H1 (cell line): Measurements from ENCODE around the gene HTD2. TPM values are rescaled to one million over a fixed set of nuclear protein-coding genes. Genes with fewer than 3 reads are reported as not detected.

ENCODE experiments used
- CTCF ChIA-PET: fragments of 300-600 bp; sonication (Branson Sonifier 250); formaldehyde crosslinking; loops from one replicate; lab custom pipeline; 2021; ENCODE audit not compliant: partially characterized antibody; lab: Charles Lee
- POLR2A ChIA-PET: fragments of 300-600 bp; sonication (Branson Sonifier 250); formaldehyde crosslinking; loops from one replicate; lab custom pipeline; 2021; ENCODE audit warnings: inconsistent platforms; ENCODE audit not compliant: partially characterized antibody; lab: Charles Lee
- DNase-seq, 2 experiments: peaks; one replicate each; pipeline versions ENCODE4 v3.0.0 to v3.0.0-alpha.2; 2010 to 2022; ENCODE audit warnings: low spot score in 2 of 2, low read depth in 1 of 2, mixed read lengths in 1 of 2
- FAIRE-seq: peaks from 2 replicates; lab custom pipeline; 2011; peaks lifted over from hg19 to GRCh38; lab: Jason Lieb, UNC
- H2AFZ ChIP-seq: 2 replicates; pipeline ENCODE4 v1.8.1; 2012; ENCODE audit warnings: low read length, inconsistent platforms
- H2AK5ac ChIP-seq: 2 replicates; pipeline ENCODE4 v1.6.1; 2013; ENCODE audit warnings: low read depth, low read length
- H2BK120ac ChIP-seq: replicated peaks from 2 replicates; pipeline ENCODE3; 2013; ENCODE audit warnings: low read depth, low read length, inconsistent platforms
- H2BK12ac ChIP-seq: 2 replicates; pipeline ENCODE4 v1.6.1; 2013; ENCODE audit warnings: low read depth, low read length
- H2BK15ac ChIP-seq: 2 replicates; pipeline ENCODE4 v1.6.1; 2013; ENCODE audit warnings: low read length
- H2BK20ac ChIP-seq: 2 replicates; pipeline ENCODE4 v1.6.1; 2013; ENCODE audit warnings: low read length
- H2BK5ac ChIP-seq: 2 replicates; pipeline ENCODE4 v1.6.1; 2013; ENCODE audit warnings: low read depth, low read length
- H3K14ac ChIP-seq: 2 replicates; pipeline ENCODE4 v1.6.1; 2013; ENCODE audit warnings: inconsistent platforms; ENCODE audit not compliant: insufficient read length
- H3K18ac ChIP-seq: 2 replicates; pipeline ENCODE4 v1.6.1; 2013; ENCODE audit warnings: low read length; ENCODE audit errors: extremely low read depth
- H3K23ac ChIP-seq: 2 replicates; pipeline ENCODE4 v1.6.1; 2013; ENCODE audit warnings: inconsistent platforms; ENCODE audit not compliant: insufficient read length
- H3K23me2 ChIP-seq: 2 replicates; pipeline ENCODE4 v1.6.1; 2013; ENCODE audit warnings: low read depth, low read length
- H3K27ac ChIP-seq: 2 replicates; pipeline ENCODE4 v1.6.1; 2011; ENCODE audit warnings: low read depth, low read length, inconsistent platforms
- H3K27me3 ChIP-seq, 4 experiments: replicated peaks in 1 of 4; 1 replicate in 1 of 4; 2 replicates in 3 of 4; pipeline versions ENCODE4 v1.6.1 to v1.8.1; 2011 to 2013; ENCODE audit warnings: low read length in 3 of 4, mild to moderate bottlenecking in 3 of 4, inconsistent platforms in 2 of 4, mixed read lengths in 2 of 4, moderate library complexity in 1 of 4; ENCODE audit not compliant: control insufficient read depth in 3 of 4, insufficient read depth in 3 of 4; ENCODE audit errors: extremely low read depth in 1 of 4
- H3K36me3 ChIP-seq, 4 experiments: 2 replicates each; pipeline versions ENCODE4 v1.6.1 to v1.8.1; 2011 to 2013; ENCODE audit warnings: mild to moderate bottlenecking in 4 of 4, low read length in 3 of 4, moderate library complexity in 2 of 4, control low read depth in 1 of 4, inconsistent platforms in 1 of 4; ENCODE audit not compliant: insufficient read depth in 4 of 4, control insufficient read depth in 2 of 4
- H3K4ac ChIP-seq: replicated peaks from 2 replicates; pipeline ENCODE3; 2013; ENCODE audit warnings: low read length, low read depth, mixed read lengths, inconsistent platforms; ENCODE audit not compliant: insufficient read length
- H3K4me1 ChIP-seq, 4 experiments: replicated peaks in 1 of 4; 1 replicate in 1 of 4; 2 replicates in 3 of 4; pipeline versions ENCODE4 v1.6.1 to v1.8.1; 2011 to 2013; ENCODE audit warnings: low read length in 3 of 4, inconsistent platforms in 2 of 4, mixed read lengths in 1 of 4; ENCODE audit not compliant: insufficient read depth in 4 of 4, control insufficient read depth in 3 of 4
- H3K4me2 ChIP-seq, 2 experiments: 2 replicates each; pipeline versions ENCODE4 v1.6.1 to v1.8.1; 2011 to 2013; ENCODE audit warnings: low read depth in 2 of 2, low read length in 2 of 2, control low read depth in 1 of 2, inconsistent platforms in 1 of 2, mild to moderate bottlenecking in 1 of 2; ENCODE audit not compliant: insufficient read depth in 1 of 2
- H3K4me3 ChIP-seq, 4 experiments: fragments of 200-600, 300-600 bp in 1 of 4; sonication (generic), shearing (Covaris generic), sonication (Bioruptor Twin) in 1 of 4; 2 replicates each; pipeline versions ENCODE4 v1.5.1 to v1.8.1; 2011 to 2016; ENCODE audit warnings: low read length in 4 of 4, low read depth in 3 of 4, control low read depth in 2 of 4, inconsistent platforms in 2 of 4, mild to moderate bottlenecking in 2 of 4, mixed read lengths in 1 of 4, moderate library complexity in 1 of 4; ENCODE audit not compliant: insufficient read depth in 2 of 4; ENCODE audit errors: extremely low read depth in 1 of 4
- H3K56ac ChIP-seq: replicated peaks from 2 replicates; pipeline ENCODE3; 2013; ENCODE audit warnings: low read depth, mild to moderate bottlenecking, mixed read lengths, low read length, inconsistent platforms; ENCODE audit not compliant: insufficient read length
- H3K79me1 ChIP-seq: 2 replicates; pipeline ENCODE4 v1.6.1; 2013; ENCODE audit warnings: low read depth, low read length, control low read depth
- H3K79me2 ChIP-seq, 2 experiments: 2 replicates each; pipeline versions ENCODE4 v1.6.1 to v1.8.1; 2012 to 2013; ENCODE audit warnings: low read length in 2 of 2, mild to moderate bottlenecking in 2 of 2, inconsistent platforms in 1 of 2; ENCODE audit not compliant: insufficient read depth in 2 of 2, control insufficient read depth in 1 of 2
- H3K9ac ChIP-seq, 4 experiments: replicated peaks in 1 of 4; 1 replicate in 1 of 4; 2 replicates in 3 of 4; pipeline versions ENCODE4 v1.6.1 to v1.8.1; 2011 to 2013; ENCODE audit warnings: low read depth in 3 of 4, low read length in 3 of 4, control low read depth in 2 of 4, mild to moderate bottlenecking in 2 of 4, moderate library complexity in 2 of 4, inconsistent platforms in 1 of 4; ENCODE audit errors: extremely low read depth in 1 of 4
- H3K9me3 ChIP-seq, 2 experiments: 2 replicates each; pipeline versions ENCODE4 v1.6.1 to v1.8.1; 2012 to 2013; ENCODE audit warnings: mild to moderate bottlenecking in 2 of 2, moderate library complexity in 2 of 2, control low read depth in 1 of 2, inconsistent platforms in 1 of 2, low read depth in 1 of 2, low read length in 1 of 2, mixed read lengths in 1 of 2; ENCODE audit not compliant: insufficient read depth in 2 of 2
- H4K20me1 ChIP-seq, 2 experiments: replicated peaks in 1 of 2; 2 replicates each; pipeline versions ENCODE3 to v1.8.1; 2011 to 2013; ENCODE audit warnings: inconsistent platforms in 2 of 2, low read length in 2 of 2, mild to moderate bottlenecking in 1 of 2; ENCODE audit not compliant: insufficient read depth in 2 of 2, control insufficient read depth in 1 of 2
- H4K5ac ChIP-seq: 2 replicates; pipeline ENCODE4 v1.6.1; 2013; ENCODE audit warnings: low read length, low read depth, mixed read lengths, inconsistent platforms; ENCODE audit not compliant: insufficient read length
- H4K8ac ChIP-seq: 2 replicates; pipeline ENCODE4 v1.8.0; 2013; ENCODE audit warnings: mild to moderate bottlenecking, moderate library complexity, low read length, inconsistent platforms; ENCODE audit not compliant: insufficient read depth; ENCODE audit errors: extremely low read depth
- H4K91ac ChIP-seq: replicated peaks from 2 replicates; pipeline ENCODE3; 2013; ENCODE audit warnings: low read length, mixed read lengths, inconsistent platforms; ENCODE audit not compliant: insufficient read length
- EGR1 ChIP-seq: IDR thresholded peaks from 2 replicates; pipeline ENCODE4 v1.6.1; 2011; ENCODE audit warnings: low read depth, low read length, borderline replicate concordance
- EP300 ChIP-seq, 2 experiments: IDR thresholded peaks; 1 replicate in 1 of 2; 2 replicates in 1 of 2; pipeline ENCODE4 v1.6.1; 2011 to 2012; ENCODE audit warnings: low read depth in 2 of 2, low read length in 2 of 2, mild to moderate bottlenecking in 2 of 2, borderline replicate concordance in 1 of 2, inconsistent platforms in 1 of 2, moderate library complexity in 1 of 2
- HDAC6 ChIP-seq: IDR thresholded peaks from one replicate; pipeline ENCODE4 v1.7.1; 2012; ENCODE audit warnings: low read depth, mild to moderate bottlenecking, inconsistent platforms, low read length, moderate library complexity
- JUN ChIP-seq: IDR thresholded peaks from 2 replicates; pipeline ENCODE4 v1.6.1; 2011; ENCODE audit warnings: low read depth, mild to moderate bottlenecking, improper control_type of control experiment, low read length
- KDM1A ChIP-seq: fragments of 200-600, 300-600 bp; sonication (generic); IDR thresholded peaks from 2 replicates; pipeline ENCODE4 v1.7.1; 2016; ENCODE audit warnings: mild to moderate bottlenecking, low read length, borderline replicate concordance
- MAX ChIP-seq: IDR thresholded peaks from 2 replicates; pipeline ENCODE4 v1.6.1; 2012; ENCODE audit warnings: inconsistent platforms
- PHF8 ChIP-seq: fragments of 200-600 bp; sonication (generic); conservative IDR thresholded peaks from 2 replicates; pipeline ENCODE4 v1.7.1; 2012; ENCODE audit warnings: low read depth, mild to moderate bottlenecking, inconsistent platforms, low read length, moderate library complexity
- POU5F1 ChIP-seq: IDR thresholded peaks from 2 replicates; pipeline ENCODE4 v1.6.1; 2011; ENCODE audit warnings: low read depth, mild to moderate bottlenecking, low read length, moderate library complexity
- SP2 ChIP-seq: IDR thresholded peaks from 2 replicates; pipeline ENCODE4 v1.6.1; 2012; ENCODE audit warnings: mild to moderate bottlenecking, low read length, inconsistent platforms
- SUZ12 ChIP-seq: fragments of 200-600 bp; sonication (generic); IDR thresholded peaks from 2 replicates; pipeline ENCODE4 v1.6.1; 2012; ENCODE audit warnings: mild to moderate bottlenecking, inconsistent platforms, low read length, moderate library complexity, mixed read lengths
- TAF7 ChIP-seq: optimal IDR thresholded peaks from 2 replicates; pipeline ENCODE3; 2011; ENCODE audit warnings: low read depth, mild to moderate bottlenecking, inconsistent platforms, low read length, moderate library complexity, borderline replicate concordance
- TEAD4 ChIP-seq: IDR thresholded peaks from 2 replicates; pipeline ENCODE4 v1.6.1; 2012; ENCODE audit warnings: low read depth, low read length, inconsistent platforms, mixed read lengths
- WGBS, 2 experiments: shearing (Covaris generic) in 1 of 2; methylation state at CpG; one replicate each; pipeline versions ENCODE4 v1.1.6 to v1.1.7; 2013 to 2015; ENCODE audit warnings: low lambda C conversion rate in 2 of 2, mixed read lengths in 2 of 2, inconsistent platforms in 1 of 2, low coverage in 1 of 2, missing lambda C conversion rate in 1 of 2; ENCODE audit not compliant: insufficient replicate concordance in 2 of 2, insufficient coverage in 1 of 2, insufficient read length in 1 of 2; ENCODE audit errors: extremely low coverage in 1 of 2, missing lambda C conversion rate in 1 of 2; 5-methylcytosine and 5-hydroxymethylcytosine counted together
- polyA plus RNA-seq, 7 experiments: library from polyadenylated mRNA; depleted of rRNA in 3 of 7; stranded (reverse) in 5 of 7; unstranded in 2 of 7; fragments of >200 nt in 5 of 7; fragments of 200-250 nt in 2 of 7; gene quantifications; 1 replicate in 5 of 7; 2 replicates in 1 of 7; 4 replicates in 1 of 7; pipeline versions ENCODE4 v1.2.1 to v1.2.3, GENCODE V29; 2011 to 2013; ENCODE audit warnings: missing spikeins in 2 of 7, mixed read lengths in 2 of 7
- total RNA-seq: library from RNA; stranded (reverse); fragmentation: NEBNext Ultra II Directional; extraction: Animal tissue kit (Norgen Biotek cat#: 25700); gene quantifications from 2 replicates; pipeline ENCODE4 v1.2.1, GENCODE V29; 2021

Gene HTD2
- total and polyA plus RNA-seq, 2 of the 8 experiments (the other 6 are each of a cell fraction or from before 2014, with no cell fraction given) = 8.8 to 10.8 TPM

GRCh38 chr3:58292866-58293265, 13.5 kb upstream of the HTD2 start:
- Histone ChIP-seq H2AK5ac (no peak overlapping the region), H3K4me1 (no peaks in the 10 kb centered on the region), H2BK20ac (no peak overlapping the region), H2BK12ac (no peak overlapping the region), H3K79me1 (no peaks in the 10 kb centered on the region), H4K20me1 (no peaks in the 10 kb centered on the region), H3K18ac (no peak overlapping the region), H3K79me2 (no peaks in the 10 kb centered on the region), H2BK120ac (no peak overlapping the region), H3K4me3 (no peak overlapping the region), H3K14ac (no peak overlapping the region), H3K23me2 (0 out of 2 replicates have a peak, but pooled peaks cover 1% of the 10 kb centered on the region), H4K8ac (0 out of 2 replicates have a peak overlapping the region, but pooled peaks have one; percentile 9), H3K36me3 (no peaks in the 10 kb centered on the region), H4K91ac (no peak overlapping the region), H3K4me2 (no peak overlapping the region), H3K4ac (no peak overlapping the region), H2BK5ac (no peak overlapping the region), H3K27ac (no peak overlapping the region), H3K23ac (no peak overlapping the region), H3K9ac (no peak overlapping the region), H3K9me3 (peaks cover 0 to 7% of the 10 kb centered on the region in 2 experiments; a peak in 1 of 4 replicates), H2AFZ (no peak overlapping the region), H3K27me3 (no peaks in the 10 kb centered on the region), H4K5ac (no peak overlapping the region), H2BK15ac (no peak overlapping the region), H3K56ac (no peak overlapping the region)
- FAIRE-seq (no peak), DNase-seq (no peak)
- CTCF ChIA-PET = interaction anchor here (0.5 to 2.1 kb wide), 8 partner anchors 14 to 276 kb away, joined by 3 to 8 read pairs (median 4); partner anchors contain the start of genes HTD2 and RPP14
- 84% methylated on average over 10 of the region's 10 CpGs; no CpG with 5 or more reads in 1 of the 2 experiments for WGBS, 2 experiments
- POLR2A ChIA-PET = no interaction called here
- TF ChIP-seq MAX (no peak), KDM1A (no peak), TEAD4 (no peak), SP2 (no peak), HDAC6 (no peak), EP300 (IDR thresholded peaks at IDR 0.05; ENCODE audit: borderline replicate concordance in 1 of 2, low read depth in 2 of 2, low read length in 2 of 2) (no peak), TAF7 (no peak), SUZ12 (no peak), JUN (no peak), EGR1 (no peak), POU5F1 (no peak), PHF8 (no peak)
